IMR-90 (cell line): ENCODE data around the gene AKAP17A. TPM values are rescaled to one million over a fixed set of nuclear protein-coding genes. Genes with fewer than 3 reads are reported as not detected.

Source experiments
- ATAC-seq: fragments of 200-7000 bp; cut with Tn5 transposase; 2 replicates; pipeline ENCODE4 v1.9.1; 2020; ENCODE audit warnings: low read depth, mild to moderate bottlenecking, moderate library complexity
- BruUV-seq: library from RNA; stranded (reverse); fragments of 400-500 nt; replicated peaks from 2 replicates; lab custom pipeline; 2021; lab: Mats Ljungman, UMichigan
- CTCF ChIA-PET: fragments of 300-600 bp; formaldehyde crosslinking; extraction: SDS; loops from one replicate; lab custom pipeline; 2021; ENCODE audit warnings: antibody characterized with exemption; lab: Yijun Ruan, JAX
- POLR2A ChIA-PET: fragments of 300-600 bp; sonication (Branson Sonifier 250); formaldehyde crosslinking; loops from one replicate; lab custom pipeline; 2022; ENCODE audit warnings: antibody characterized with exemption; ENCODE audit not compliant: unreplicated experiment; lab: Charles Lee
- DNase-seq: peaks from one replicate; pipeline ENCODE4 v3.0.0; 2013
- H2AFZ ChIP-seq: replicated peaks from 2 replicates; pipeline ENCODE3; 2013; ENCODE audit warnings: low read length, mild to moderate bottlenecking; ENCODE audit not compliant: poor library complexity
- H2AK5ac ChIP-seq: 2 replicates; pipeline ENCODE4 v1.6.1; 2013; ENCODE audit warnings: low read depth, low read length, inconsistent platforms
- H2AK9ac ChIP-seq: replicated peaks from 2 replicates; pipeline ENCODE3; 2013; ENCODE audit warnings: mild to moderate bottlenecking, low read depth, low read length, moderate library complexity; ENCODE audit not compliant: poor library complexity
- H2BK120ac ChIP-seq: 2 replicates; pipeline ENCODE4 v1.6.1; 2013; ENCODE audit warnings: low read depth, low read length, inconsistent platforms
- H2BK15ac ChIP-seq: 3 replicates; pipeline ENCODE4 v1.6.1; 2013; ENCODE audit warnings: low read depth, low read length, inconsistent platforms
- H2BK20ac ChIP-seq: 2 replicates; pipeline ENCODE4 v1.6.1; 2013; ENCODE audit warnings: low read depth, mild to moderate bottlenecking, inconsistent platforms, low read length, moderate library complexity
- H2BK5ac ChIP-seq: 2 replicates; pipeline ENCODE4 v1.6.1; 2013; ENCODE audit warnings: mild to moderate bottlenecking, low read depth, low read length, inconsistent platforms; ENCODE audit not compliant: poor library complexity, severe bottlenecking
- H3K14ac ChIP-seq: replicated peaks from 2 replicates; pipeline ENCODE4 v1.6.1; 2013; ENCODE audit warnings: low read depth, low read length, inconsistent platforms
- H3K18ac ChIP-seq: 2 replicates; pipeline ENCODE4 v1.6.1; 2013; ENCODE audit warnings: low read depth, low read length, control low read depth
- H3K23ac ChIP-seq: 2 replicates; pipeline ENCODE4 v1.6.1; 2013; ENCODE audit warnings: low read depth, low read length, inconsistent platforms
- H3K27ac ChIP-seq: 2 replicates; pipeline ENCODE4 v1.5.1; 2013; ENCODE audit warnings: mild to moderate bottlenecking, control low read depth, low read length; ENCODE audit not compliant: insufficient read depth
- H3K27me3 ChIP-seq: 2 replicates; pipeline ENCODE4 v1.6.1; 2013; ENCODE audit warnings: low read length; ENCODE audit not compliant: control insufficient read depth, insufficient read depth
- H3K36me3 ChIP-seq: 2 replicates; pipeline ENCODE4 v1.6.1; 2013; ENCODE audit warnings: low read length, mixed read lengths; ENCODE audit not compliant: control insufficient read depth, insufficient read depth
- H3K4ac ChIP-seq: 2 replicates; pipeline ENCODE4 v1.6.1; 2013; ENCODE audit warnings: low read depth, low read length, inconsistent platforms
- H3K4me1 ChIP-seq: 2 replicates; pipeline ENCODE4 v1.6.1; 2013; ENCODE audit warnings: low read length, mixed read lengths; ENCODE audit not compliant: control insufficient read depth, insufficient read depth
- H3K4me2 ChIP-seq: 2 replicates; pipeline ENCODE4 v1.6.1; 2013; ENCODE audit warnings: low read depth, mild to moderate bottlenecking, control low read depth, low read length, moderate library complexity
- H3K4me3 ChIP-seq: 2 replicates; pipeline ENCODE4 v1.5.1; 2013; ENCODE audit warnings: low read depth, mild to moderate bottlenecking, control low read depth, low read length, moderate library complexity; ENCODE audit not compliant: insufficient read depth
- H3K56ac ChIP-seq: 2 replicates; pipeline ENCODE4 v1.6.1; 2013; ENCODE audit warnings: low read length, inconsistent platforms; ENCODE audit not compliant: insufficient read depth; ENCODE audit errors: extremely low read depth
- H3K79me1 ChIP-seq, 2 experiments: 2 replicates each; pipeline ENCODE4 v1.6.1; 2013; ENCODE audit warnings: low read length in 2 of 2, inconsistent platforms in 1 of 2, low read depth in 1 of 2
- H3K9ac ChIP-seq: 2 replicates; pipeline ENCODE4 v1.6.1; 2013; ENCODE audit warnings: low read depth, low read length, control low read depth
- H3K9me1 ChIP-seq: 2 replicates; pipeline ENCODE4 v1.6.1; 2013; ENCODE audit warnings: low read length, inconsistent platforms; ENCODE audit not compliant: insufficient read depth
- H3K9me3 ChIP-seq: 2 replicates; pipeline ENCODE4 v1.6.1; 2013; ENCODE audit warnings: low read length; ENCODE audit not compliant: control insufficient read depth, insufficient read depth
- H4K20me1 ChIP-seq: 2 replicates; pipeline ENCODE4 v1.6.1; 2013; ENCODE audit warnings: low read length, inconsistent platforms; ENCODE audit not compliant: insufficient read depth
- H4K5ac ChIP-seq: 2 replicates; pipeline ENCODE4 v1.6.1; 2013; ENCODE audit warnings: mild to moderate bottlenecking, low read depth, low read length, control low read depth
- H4K8ac ChIP-seq, 2 experiments: 2 replicates each; pipeline ENCODE4 v1.6.1; 2013; ENCODE audit warnings: low read depth in 2 of 2, low read length in 2 of 2, control low read depth in 1 of 2, inconsistent platforms in 1 of 2
- H4K91ac ChIP-seq: 2 replicates; pipeline ENCODE4 v1.6.1; 2013; ENCODE audit warnings: low read depth, low read length, inconsistent platforms; ENCODE audit not compliant: insufficient read depth
- BHLHE40 ChIP-seq: fragments of 150-350 bp; IDR thresholded peaks from 2 replicates; pipeline ENCODE4 v1.6.1; 2016; ENCODE audit warnings: mild to moderate bottlenecking, low read depth, low read length
- CEBPB ChIP-seq: IDR thresholded peaks from 2 replicates; pipeline ENCODE4 v1.6.1; 2012; ENCODE audit warnings: low read depth, low read length, improper control_type of control experiment
- CHD1 ChIP-seq: IDR thresholded peaks from 2 replicates; pipeline ENCODE4 v1.6.1; 2012; ENCODE audit warnings: low read depth, low read length, improper control_type of control experiment
- CTCF ChIP-seq: conservative IDR thresholded peaks from 2 replicates; pipeline ENCODE4 v1.5.1; 2012; ENCODE audit warnings: mild to moderate bottlenecking, low read depth, low read length, improper control_type of control experiment
- ELK1 ChIP-seq: fragments of 150-350 bp; IDR thresholded peaks from 2 replicates; pipeline ENCODE4 v1.6.1; 2016; ENCODE audit warnings: low read depth, mild to moderate bottlenecking, low read length, moderate library complexity, borderline replicate concordance
- FOS ChIP-seq: fragments of 150-350 bp; IDR thresholded peaks from 2 replicates; pipeline ENCODE4 v1.6.1; 2016; ENCODE audit warnings: low read depth, low read length
- MAFK ChIP-seq: IDR thresholded peaks from 2 replicates; pipeline ENCODE4 v1.6.1; 2012; ENCODE audit warnings: low read depth, low read length, improper control_type of control experiment
- MAZ ChIP-seq: IDR thresholded peaks from 2 replicates; pipeline ENCODE4 v1.6.1; 2012; ENCODE audit warnings: low read depth, mild to moderate bottlenecking, low read length, improper control_type of control experiment, moderate library complexity, borderline replicate concordance
- MXI1 ChIP-seq: IDR thresholded peaks from 2 replicates; pipeline ENCODE4 v1.6.1; 2012; ENCODE audit warnings: low read depth, mild to moderate bottlenecking, low read length, moderate library complexity, borderline replicate concordance
- NFE2L2 ChIP-seq: fragments of 150-350 bp; IDR thresholded peaks from 2 replicates; pipeline ENCODE4 v1.6.1; 2016; ENCODE audit warnings: low read depth, mild to moderate bottlenecking, low read length
- POLR2A ChIP-seq: IDR thresholded peaks from 2 replicates; pipeline ENCODE4 v1.6.1; 2012; ENCODE audit warnings: mild to moderate bottlenecking, low read depth, low read length
- RAD21 ChIP-seq: IDR thresholded peaks from 2 replicates; pipeline ENCODE4 v1.6.1; 2012; ENCODE audit warnings: low read length, improper control_type of control experiment
- RCOR1 ChIP-seq: IDR thresholded peaks from 2 replicates; pipeline ENCODE4 v1.6.1; 2012; ENCODE audit warnings: mild to moderate bottlenecking, low read length, improper control_type of control experiment; ENCODE audit not compliant: insufficient replicate concordance
- RFX5 ChIP-seq: IDR thresholded peaks from 2 replicates; pipeline ENCODE4 v1.8.0; 2012; ENCODE audit warnings: low read depth, mild to moderate bottlenecking, low read length, moderate library complexity
- SMC3 ChIP-seq: fragments of 150-350 bp; IDR thresholded peaks from 2 replicates; pipeline ENCODE4 v1.6.1; 2016; ENCODE audit warnings: low read depth, mild to moderate bottlenecking, antibody characterized with exemption, low read length, moderate library complexity
- WGBS, 2 experiments: methylation state at CpG; one replicate each; pipeline versions ENCODE4 v1.1.5 to v1.1.7; 2013; ENCODE audit warnings: missing lambda C conversion rate in 2 of 2; ENCODE audit not compliant: insufficient read length in 1 of 2; ENCODE audit errors: extremely low coverage in 2 of 2; 5-methylcytosine and 5-hydroxymethylcytosine counted together
- dilution Hi-C: fragments of 300-500 bp; cut with HindIII; formaldehyde crosslinking; loops from one replicate; pipeline ENCODE4 v1.14.3; 2018; ENCODE audit warnings: low sequenced_read_pairs; ENCODE audit not compliant: unreplicated experiment
- in situ Hi-C: fragments of 300-500 bp; cut with MboI; formaldehyde crosslinking; loops from 3 replicates; pipeline ENCODE4 v1.14.3; 2019; ENCODE audit warnings: low sequenced_read_pairs, inconsistent platforms, mixed read lengths
- intact Hi-C: fragments of 100-400 bp; cut with micrococcal nuclease; formaldehyde crosslinking; loops from 2 replicates; pipeline ENCODE4 v1.10.0; 2022
- polyA plus RNA-seq, 3 experiments: library from polyadenylated mRNA; depleted of rRNA; stranded (reverse); fragments of >200 nt; gene quantifications; 2 replicates each; pipeline ENCODE4 v1.2.3, GENCODE V29; 2012; ENCODE audit warnings: low replicate concordance in 1 of 3
- total RNA-seq: library from RNA; depleted of rRNA; stranded (reverse); fragments of >200 nt; gene quantifications from 2 replicates; pipeline ENCODE4 v1.2.3, GENCODE V29; 2012

AKAP17A gene
- total and polyA plus RNA-seq, 2 of the 4 experiments (the other 2 are of a cell fraction) = 9.0 to 23.7 TPM

GRCh38 chrX:1576201-1576992, 15.0 kb upstream of the AKAP17A start:
- Histone ChIP-seq H2AK9ac (no peak overlapping the region), H3K27me3 (no peaks in the 10 kb centered on the region), H3K18ac (no peak overlapping the region), H2BK5ac (no peak overlapping the region), H4K20me1 (no peaks in the 10 kb centered on the region), H4K91ac (no peak overlapping the region), H3K9me3 (peaks cover 2% of the 10 kb centered on the region; the same call in 1 of the 2 replicates), H3K36me3 (no peaks in the 10 kb centered on the region), H2BK20ac (no peak overlapping the region), H3K4ac (no peak overlapping the region), H3K9ac (no peak overlapping the region), H4K8ac (no peak overlapping the region), H3K4me2 (no peak overlapping the region), H3K27ac (no peak overlapping the region), H2AFZ (no peak overlapping the region), H3K79me1 (no peaks in the 10 kb centered on the region), H3K56ac (no peak overlapping the region), H4K5ac (no peak overlapping the region), H3K4me1 (no peaks in the 10 kb centered on the region), H2BK15ac (no peak overlapping the region), H2AK5ac (no peak overlapping the region), H2BK120ac (no peak overlapping the region), H3K9me1 (no peaks in the 10 kb centered on the region), H3K14ac (no peak overlapping the region), H3K23ac (no peak overlapping the region), H3K4me3 (no peak overlapping the region)
- POLR2A ChIA-PET = no interaction called here
- dilution Hi-C loops (no loop called here), intact Hi-C loops (no loop called here), in situ Hi-C loops (loop anchor here (25.0 kb wide), 1 partner anchor 114 kb away; the partner anchor contains the start of gene ASMTL)
- WGBS, 2 experiments = no CpG with 5 or more reads among the region's 6 CpGs
- DNase-seq (no peak), ATAC-seq (no peak)
- CTCF ChIA-PET = no interaction called here
- BruUV-seq = no TSS peak
- TF ChIP-seq SMC3 (no peak), RFX5 (no peak), MAZ (no peak), MXI1 (no peak), CEBPB (no peak), POLR2A (no peak), RAD21 (no peak), FOS (no peak), ELK1 (no peak), CHD1 (no peak), NFE2L2 (no peak), CTCF (no peak), RCOR1 (no peak), MAFK (no peak), BHLHE40 (no peak)
